HG02610 (cell line): Measurements from ENCODE around the gene ZNF680.
"Not testable (repeated sequence)": the region's sequence is repeated elsewhere in the genome, so short reads cannot be mapped to it uniquely, and the experiment has no call there.

Source experiments
- ATAC-seq: cut with Tn5 transposase; IDR thresholded peaks from one replicate; pipeline ENCODE4 v1.9.1; 2021; ENCODE audit warnings: mild to moderate bottlenecking, moderate library complexity; ENCODE audit not compliant: unreplicated experiment

The ZNF680 gene

GRCh38 chr7:64557601-64558322 lies 5.1 kb downstream of the ZNF680 start:
- ATAC-seq: no peak

GRCh38 chr7:64555046-64555445 lies 7.8 kb downstream of the ZNF680 start:
- ATAC-seq: no peak

GRCh38 chr7:64554188-64554587 lies 8.7 kb downstream of the ZNF680 start:
- not testable (repeated sequence) for ATAC-seq

DNA sequence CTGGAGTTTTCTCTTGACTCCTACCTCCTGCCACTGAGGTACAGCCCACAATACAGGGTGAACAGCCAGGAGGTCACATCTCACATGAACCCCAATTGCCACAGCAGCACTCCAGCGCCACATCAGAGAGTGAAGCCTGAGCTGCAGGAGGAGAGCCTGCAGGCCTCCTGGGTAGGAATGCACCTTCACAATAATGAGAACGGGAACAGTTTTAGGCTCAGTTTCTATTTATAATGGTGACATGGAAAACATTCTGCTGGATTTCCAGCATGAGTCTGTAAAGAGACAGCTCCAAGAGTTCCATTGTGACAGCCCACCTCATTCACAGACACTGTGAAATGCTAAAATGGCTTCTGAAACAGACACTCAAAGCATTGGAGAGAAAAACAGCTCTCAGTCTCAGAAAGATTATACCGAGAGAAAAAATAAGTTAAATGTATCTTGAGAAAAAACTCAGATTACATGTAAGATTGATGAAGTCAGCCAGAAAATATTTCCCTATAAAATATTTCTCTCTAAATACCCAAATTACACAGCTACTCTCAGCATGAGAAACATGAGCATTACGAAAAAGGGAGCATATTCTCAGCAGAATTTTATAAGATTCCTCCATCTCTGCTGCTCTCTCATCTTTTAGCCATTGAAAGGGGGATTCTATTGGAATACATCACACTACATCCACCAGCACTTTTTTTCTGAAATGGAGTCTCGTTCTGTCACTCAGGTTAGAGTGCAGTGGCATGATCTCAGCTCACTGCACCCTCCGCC lies 11.3 kb downstream of the ZNF680 start:
- no peak for ATAC-seq

DNA sequence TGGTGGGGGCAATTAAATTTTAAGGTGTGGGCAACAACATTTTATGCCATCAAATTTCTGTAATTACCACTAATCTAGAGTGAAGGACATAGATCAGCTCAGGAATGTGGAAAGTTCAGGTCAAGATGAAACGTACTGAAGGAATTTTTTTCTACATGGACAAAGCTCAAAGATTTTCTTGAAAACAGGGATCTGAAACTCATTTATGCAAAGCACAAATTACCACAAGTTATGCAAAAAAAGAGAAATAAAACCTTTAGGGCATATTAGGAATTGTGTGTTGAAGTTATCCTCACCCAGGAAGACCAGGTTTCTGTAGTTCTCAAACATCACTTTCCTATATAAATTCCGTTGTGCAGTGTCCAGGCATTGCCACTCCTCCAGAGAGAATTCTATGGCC lies 18.9 kb downstream of the ZNF680 start:
- ATAC-seq: no peak

DNA sequence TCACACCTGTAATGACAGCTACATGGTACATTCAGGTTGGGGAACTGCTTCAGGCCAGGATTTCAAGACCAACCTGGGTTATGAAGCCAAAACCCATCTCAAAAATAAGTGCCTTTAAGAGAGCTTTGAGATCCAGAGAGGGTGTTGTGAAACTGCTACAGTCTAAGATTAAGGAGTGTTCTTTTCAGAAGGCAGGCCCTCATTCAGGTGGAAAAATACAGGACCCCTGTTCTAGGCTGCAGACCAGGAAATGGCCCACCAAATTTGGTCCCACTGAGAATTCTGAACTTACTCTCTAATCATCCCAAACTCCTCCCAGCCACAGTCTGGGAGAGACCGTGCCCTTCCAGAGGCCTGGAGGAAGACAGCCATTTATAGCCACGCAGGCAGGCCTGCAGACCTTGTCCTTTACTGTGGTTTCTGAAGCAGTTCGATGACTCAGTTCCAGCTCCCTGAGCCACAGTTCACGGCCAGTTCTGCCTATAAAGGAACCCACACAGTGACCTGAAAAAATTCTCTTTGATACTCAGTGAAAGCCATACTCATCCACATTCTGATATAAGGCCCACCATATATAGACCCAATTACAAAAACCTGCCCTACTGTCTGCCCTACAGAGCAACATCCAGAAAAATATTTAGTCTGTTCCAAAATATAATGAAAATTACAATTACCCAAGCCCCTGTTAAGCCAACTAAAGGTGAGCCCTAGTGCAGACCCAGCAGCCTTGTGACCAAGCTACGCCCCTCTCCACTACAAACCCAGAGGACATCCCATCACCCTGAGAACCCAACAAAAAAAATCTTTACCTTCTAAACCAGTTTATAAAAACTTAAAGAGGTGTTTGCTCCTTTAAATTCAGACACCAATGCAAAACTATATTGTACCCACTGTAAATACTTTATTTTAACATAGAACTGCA lies 21.2 kb downstream of the ZNF680 start:
- no peak for ATAC-seq

- ATAC-seq: no peak
Observed at GRCh38 chr7:64533756-64534155, 29.1 kb downstream of the ZNF680 start.

GRCh38 chr7:64528770-64529169 lies 34.1 kb downstream of the ZNF680 start:
- no peak for ATAC-seq

DNA sequence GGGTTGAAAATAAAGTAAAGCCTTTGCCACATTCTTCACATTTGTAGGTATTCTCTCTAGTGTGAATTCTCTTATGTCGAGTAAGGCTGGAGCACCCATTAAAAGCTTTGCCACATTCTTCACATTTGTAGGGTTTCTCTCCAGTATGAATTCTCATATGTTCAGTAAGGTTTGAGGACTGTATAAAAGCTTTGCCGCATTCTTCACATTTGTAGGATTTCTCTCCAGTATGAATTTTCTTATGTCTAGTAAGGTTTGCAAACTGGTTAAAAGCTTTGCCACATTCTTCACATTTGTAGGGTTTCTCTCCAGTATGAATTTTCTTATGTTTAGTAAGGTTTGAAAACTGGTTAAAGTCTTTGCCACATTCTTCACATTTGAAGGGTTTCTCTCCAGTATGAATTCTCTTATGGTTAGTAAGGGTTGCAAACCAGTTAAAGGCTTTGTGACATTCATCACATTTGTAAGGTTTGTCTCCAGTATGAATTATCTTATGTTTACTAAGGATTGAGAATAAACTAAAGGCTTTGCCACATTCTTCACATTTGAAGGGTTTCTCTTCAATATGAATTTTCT lies 41.4 kb downstream of the ZNF680 start:
- ATAC-seq: no peak

DNA sequence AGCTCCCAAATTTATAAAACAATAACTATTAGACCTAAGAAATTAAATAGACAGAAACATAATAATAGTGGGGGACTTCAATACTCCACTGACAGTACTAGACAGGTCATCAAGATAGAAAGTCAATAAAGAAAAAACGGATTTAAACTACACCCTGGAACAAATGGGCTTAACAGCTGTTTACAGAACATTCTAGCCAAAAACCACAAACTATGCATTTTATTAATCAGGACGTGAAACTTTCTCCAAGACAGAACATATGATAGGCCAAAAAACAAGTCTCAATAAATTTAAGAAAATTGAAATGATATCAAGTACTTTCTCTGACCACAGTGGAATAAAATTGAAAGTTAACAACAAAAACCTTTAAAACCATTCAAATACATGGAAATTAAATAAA lies 46.4 kb downstream of the ZNF680 start:
- no peak for ATAC-seq

- ATAC-seq: no peak
Observed at GRCh38 chr7:64515781-64516180, 47.1 kb downstream of the ZNF680 start.

DNA sequence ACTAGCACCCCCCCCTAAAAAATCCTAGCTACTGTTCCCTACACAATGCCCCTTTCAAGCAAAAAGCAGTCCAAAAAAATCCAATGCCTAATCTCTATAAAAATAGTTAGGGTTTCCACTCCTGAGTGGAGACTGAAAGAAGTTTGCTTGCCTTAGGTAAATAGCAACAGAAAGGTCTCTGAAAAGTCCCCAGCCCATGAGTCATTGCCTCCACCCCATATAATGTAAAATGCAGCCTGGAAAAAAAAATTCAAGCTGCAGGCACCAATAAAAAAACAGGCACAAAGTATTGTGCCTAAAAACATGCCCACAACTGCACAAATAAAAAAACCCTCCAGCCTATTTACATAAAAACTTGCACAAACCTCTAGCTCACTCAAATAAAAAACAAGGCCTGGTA lies 47.5 kb downstream of the ZNF680 start:
- no peak for ATAC-seq

DNA sequence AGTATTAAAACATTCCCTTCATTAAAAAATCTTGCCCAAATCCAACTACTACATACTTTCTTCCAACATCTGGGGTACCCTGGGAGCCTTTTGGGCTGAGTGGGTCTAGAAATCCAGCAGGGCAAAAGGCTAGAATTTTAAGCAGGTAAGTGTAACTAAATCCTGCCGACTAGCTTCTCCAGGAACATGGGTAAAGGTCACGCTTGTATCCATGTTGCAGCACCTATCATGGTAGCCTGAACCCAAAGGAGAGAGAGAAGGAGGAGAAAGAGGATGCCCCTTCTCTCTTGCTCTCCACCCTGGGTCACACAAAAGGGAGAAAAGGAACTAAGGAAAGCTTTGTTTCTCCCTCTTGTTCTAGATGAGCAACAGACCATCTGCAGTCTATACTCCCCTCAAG lies 53.3 kb downstream of the ZNF680 start:
- ATAC-seq: no peak

GRCh38 chr7:64504581-64505120 lies 58.2 kb downstream of the ZNF680 start:
- ATAC-seq: no peak

GRCh38 chr7:64498270-64498669 lies 64.6 kb downstream of the ZNF680 start:
- no peak for ATAC-seq

DNA sequence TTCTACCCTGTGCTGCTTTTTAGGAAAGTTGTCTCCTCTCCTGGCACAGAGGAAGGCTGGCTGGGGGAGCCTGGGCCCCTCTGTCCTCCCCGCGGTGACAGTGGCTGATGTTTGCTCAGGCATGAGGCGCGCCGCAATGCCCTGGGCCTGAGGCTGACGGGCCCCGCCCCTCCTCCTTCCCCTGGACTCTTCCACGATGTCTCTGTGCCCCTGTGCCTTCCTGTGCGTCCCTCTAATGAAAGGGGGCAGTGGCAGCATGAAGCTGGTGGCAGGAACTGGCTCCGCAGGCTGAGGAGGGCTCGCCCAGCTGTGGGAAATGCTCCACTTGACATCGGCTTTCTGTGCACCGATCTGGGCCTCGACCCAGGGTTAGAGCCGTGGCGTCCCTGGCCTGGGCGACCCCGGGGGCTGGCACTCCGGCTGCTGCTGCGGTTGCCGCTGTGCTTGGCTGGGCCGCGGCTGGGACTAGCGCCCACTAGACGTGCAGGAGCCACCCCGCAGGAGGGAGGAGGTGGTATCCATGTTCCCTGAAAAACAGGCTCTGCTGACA lies 67.9 kb downstream of the ZNF680 start:
- ATAC-seq: no peak

DNA sequence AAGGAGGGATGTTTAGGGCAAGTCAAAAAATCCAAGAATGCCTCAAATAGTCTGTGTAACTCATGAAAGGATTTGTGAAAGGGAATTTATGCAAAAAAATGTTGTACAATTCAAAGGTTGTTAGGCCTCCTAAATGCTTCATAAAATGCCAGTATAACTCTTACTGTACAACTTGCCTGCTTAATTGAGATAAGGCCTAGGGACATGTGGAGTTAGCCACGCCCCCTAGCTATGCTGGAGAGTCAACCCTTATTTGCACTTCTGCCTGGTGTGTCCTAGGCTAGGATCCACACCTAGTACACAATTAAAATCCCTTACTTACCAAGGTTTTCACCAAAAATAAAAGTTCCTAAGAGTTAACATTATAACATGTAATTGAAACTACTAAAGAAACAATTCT lies 77.2 kb downstream of the ZNF680 start:
- no peak for ATAC-seq
